ENCODE results near the gene BBX. TPM values are rescaled to one million over a fixed set of nuclear protein-coding genes. Genes with fewer than 3 reads are reported as not detected.

The BBX gene
- total and polyA plus RNA-seq, 2 of the 13 experiments (the other 11 are each of a cell fraction or from before 2014, with no cell fraction given) = 13.7 to 23.2 TPM

- ATAC-seq = no peak
- Histone ChIP-seq H3K9ac (ENCODE audit: insufficient read depth, low read depth, low read length) (no peak overlapping the region), H3K27me3 (ENCODE audit: control insufficient read depth in 1 of 2, insufficient read depth in 2 of 2, low read length in 2 of 2) (0 out of 5 replicates have a peak, but pooled peaks cover 0 to 5% of the 10 kb centered on the region in 2 experiments), H3K4me3 (replicated peaks in 1 of 3; ENCODE audit: insufficient read depth in 1 of 3, low read depth in 2 of 3, low read length in 3 of 3) (no peak overlapping the region), H3K36me3 (replicated peaks in 1 of 2; ENCODE audit: control insufficient read depth in 1 of 2, insufficient read depth in 2 of 2, low read length in 2 of 2) (no peaks in the 10 kb centered on the region), H3K9me3 (ENCODE audit: low read length) (peaks cover 7% of the 10 kb centered on the region; the same call in 1 of the 2 replicates), H3K4me2 (ENCODE audit: low read depth, low read length) (no peak overlapping the region), H2AFZ (ENCODE audit: low read length) (no peak overlapping the region), H4K20me1 (ENCODE audit: insufficient read depth, low read length) (no peaks in the 10 kb centered on the region), H3K79me2 (ENCODE audit: insufficient read depth, low read length) (no peaks in the 10 kb centered on the region), H3K4me1 (ENCODE audit: insufficient read depth, low read length) (peaks cover 30% of the 10 kb centered on the region), H3K27ac (ENCODE audit: extremely low read length, insufficient read depth, low read length) (no peak overlapping the region)
- CTCF ChIA-PET (ENCODE audit: low intra/inter-chr PET ratio, low total read pairs) = interaction anchor here (1.6 kb wide), 1 partner anchor 73 kb away, joined by 6 read pairs; no protein-coding TSS in a partner anchor
- no TSS peak for BruUV-seq (replicated peaks)
- no peak for FAIRE-seq
- POLR2A ChIA-PET = no interaction called here
- in situ Hi-C loops (cut with HindIII; ENCODE audit: extremely low pct_ligation_motif_present, low pct_unique_long_range_greater_than_20kb) = no loop called here
- WGBS (ENCODE audit: low lambda C conversion rate) = 20% methylated on average over 6 of the region's 6 CpGs
- DNase-seq (ENCODE audit: low spot score) = no peak
- intact Hi-C loops (cut with micrococcal nuclease; ENCODE audit: unreplicated experiment) = loop anchor here (10.0 kb wide), 1 partner anchor 70 kb away; no protein-coding TSS in a partner anchor
- TF ChIP-seq MAZ (IDR thresholded peaks at IDR 0.05; ENCODE audit: borderline replicate concordance, low read depth, low read length) (no peak), MAZ (CRISPR knock-in tag; IDR thresholded peaks at IDR 0.05; ENCODE audit: low read depth) (no peak), ZNF598 (CRISPR knock-in tag; IDR thresholded peaks at IDR 0.05; ENCODE audit: borderline replicate concordance) (no peak), U2AF1 (optimal IDR thresholded peaks at IDR 0.05; ENCODE audit: low read depth, low read length) (no peak), MNT (IDR thresholded peaks at IDR 0.05) (no peak), ZNF251 (CRISPR knock-in tag; IDR thresholded peaks at IDR 0.05) (no peak), E2F5 (CRISPR knock-in tag; conservative IDR thresholded peaks at IDR 0.05) (no peak), SP1 (IDR thresholded peaks at IDR 0.05) (no peak), SP1 (CRISPR knock-in tag; IDR thresholded peaks at IDR 0.05) (no peak), ZGPAT (CRISPR knock-in tag; IDR thresholded peaks at IDR 0.05) (no peak), GLI4 (CRISPR knock-in tag; IDR thresholded peaks at IDR 0.05; ENCODE audit: borderline replicate concordance) (no peak), TCF7L2 (IDR thresholded peaks at IDR 0.05; ENCODE audit: low read depth, low read length) (no peak), HMGXB3 (CRISPR knock-in tag; IDR thresholded peaks at IDR 0.05; ENCODE audit: borderline replicate concordance) (no peak), MXD3 (CRISPR knock-in tag; IDR thresholded peaks at IDR 0.05) (no peak), ZNF362 (CRISPR knock-in tag; IDR thresholded peaks at IDR 0.05; ENCODE audit: borderline replicate concordance) (no peak)
Measured at GRCh38 chr3:107854733-107855132, 332.0 kb downstream of the BBX start.
